Natural killer cell (primary cell): ENCODE data around the gene NR5A2. TPM values are rescaled to one million over a fixed set of nuclear protein-coding genes. Genes with fewer than 3 reads are reported as not detected.
A peak's percentile ranks its signal among the peaks of the same experiment; 100 is the strongest.

Source experiments
- ATAC-seq, 3 donors: fragments of 150-1000 bp in 2 of 3; fragments of 200-7000 bp in 1 of 3; cut with Tn5 transposase; 1 replicate in 1 of 3; 2 replicates in 2 of 3; pipeline ENCODE4 v1.10.0; 2021; ENCODE audit warnings: mild to moderate bottlenecking in 2 of 3, moderate library complexity in 2 of 3
- DNase-seq, 2 donors: peaks; one replicate each; pipeline versions ENCODE4 v3.0.0 to v3.0.0-alpha.2; 2013 to 2021; ENCODE audit warnings: mixed read lengths in 1 of 2
- H3K27ac ChIP-seq: one replicate; pipeline ENCODE4 v1.5.1; 2013; ENCODE audit warnings: mild to moderate bottlenecking, low read length
- H3K27me3 ChIP-seq: one replicate; pipeline ENCODE4 v1.6.1; 2013; ENCODE audit warnings: low read length; ENCODE audit not compliant: control insufficient read depth, insufficient read depth
- H3K36me3 ChIP-seq: one replicate; pipeline ENCODE4 v1.6.1; 2013; ENCODE audit warnings: low read length; ENCODE audit not compliant: control insufficient read depth, insufficient read depth
- H3K4me1 ChIP-seq: one replicate; pipeline ENCODE4 v1.6.1; 2013; ENCODE audit warnings: low read length; ENCODE audit not compliant: control insufficient read depth, insufficient read depth
- H3K4me3 ChIP-seq: one replicate; pipeline ENCODE4 v1.5.1; 2013; ENCODE audit warnings: low read length
- H3K9me3 ChIP-seq: one replicate; pipeline ENCODE4 v1.6.1; 2013; ENCODE audit warnings: low read length; ENCODE audit not compliant: control insufficient read depth, insufficient read depth
- H3K27ac Mint-ChIP-seq, 2 donors: one replicate each; pipeline ENCODE4 v1.8.0; 2022; ENCODE audit warnings: mild to moderate bottlenecking in 2 of 2, mixed read lengths in 2 of 2, moderate library complexity in 1 of 2
- H3K27me3 Mint-ChIP-seq, 2 donors: one replicate each; pipeline ENCODE4 v1.8.0; 2022; ENCODE audit warnings: low read depth in 2 of 2, mixed read lengths in 2 of 2
- H3K36me3 Mint-ChIP-seq: one replicate; pipeline ENCODE4 v1.8.0; 2022; ENCODE audit warnings: mixed read lengths
- H3K4me1 Mint-ChIP-seq, 2 donors: one replicate each; pipeline ENCODE4 v1.8.0; 2022; ENCODE audit warnings: mixed read lengths in 2 of 2
- H3K4me3 Mint-ChIP-seq: one replicate; pipeline ENCODE4 v1.8.0; 2022; ENCODE audit warnings: mild to moderate bottlenecking, moderate library complexity, mixed read lengths
- H3K9me3 Mint-ChIP-seq, 2 donors: one replicate each; pipeline ENCODE4 v1.8.0; 2022; ENCODE audit warnings: mixed read lengths in 2 of 2
- WGBS: methylation state at CpG from one replicate; pipeline ENCODE4 v1.1.7; 2013; ENCODE audit warnings: missing lambda C conversion rate; ENCODE audit not compliant: insufficient coverage; 5-methylcytosine and 5-hydroxymethylcytosine counted together
- intact Hi-C: fragments of 100-400 bp; cut with micrococcal nuclease; formaldehyde crosslinking; loops from one replicate; pipeline ENCODE4 v1.14.2; 2022
- total RNA-seq, 4 donors: library from RNA; stranded (reverse); fragments of 120-200 nt in 1 of 4; gene quantifications; one replicate each; pipeline versions ENCODE4 v1.2.3 to v1.2.4, GENCODE V29; 2013 to 2022
- TF ChIP-seq, protein P1 (sequence below): fragments of 200-600 bp; IDR thresholded peaks from one replicate; pipeline ENCODE4 v1.8.0; 2022; ENCODE audit warnings: antibody characterized with exemption

NR5A2 gene
- total RNA-seq, 3 donors from 2014 or later (not counting 1 experiment from before 2014, with no cell fraction given) = not detected

DNA sequence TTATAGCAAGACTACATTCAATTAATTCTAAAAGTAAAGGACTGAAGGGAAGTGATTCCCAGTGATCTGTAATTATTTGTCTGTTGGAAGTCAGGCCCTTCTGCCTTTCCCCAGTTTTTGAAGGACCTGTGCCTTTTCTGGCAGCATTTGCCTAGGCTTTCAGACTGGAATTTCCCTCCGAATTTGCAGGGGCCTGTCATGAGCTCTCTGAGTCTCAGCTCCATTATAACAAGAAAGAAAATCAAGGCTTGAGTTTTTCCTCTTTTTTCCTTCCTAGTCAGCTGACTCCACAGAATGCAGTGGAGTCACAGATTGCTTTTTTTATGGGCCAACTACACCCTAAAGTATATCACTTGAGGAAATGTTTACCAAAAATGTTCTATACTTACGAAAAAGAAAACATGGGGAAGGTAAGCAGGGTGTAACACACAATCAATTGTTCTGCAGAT lies 1.1 kb downstream of the NR5A2 start:
- H3K27ac Mint-ChIP-seq = no peak overlapping the region
- peaks cover 33% of the 10 kb centered on the region for H3K27me3 ChIP-seq
- intact Hi-C loops = no loop called here

DNA sequence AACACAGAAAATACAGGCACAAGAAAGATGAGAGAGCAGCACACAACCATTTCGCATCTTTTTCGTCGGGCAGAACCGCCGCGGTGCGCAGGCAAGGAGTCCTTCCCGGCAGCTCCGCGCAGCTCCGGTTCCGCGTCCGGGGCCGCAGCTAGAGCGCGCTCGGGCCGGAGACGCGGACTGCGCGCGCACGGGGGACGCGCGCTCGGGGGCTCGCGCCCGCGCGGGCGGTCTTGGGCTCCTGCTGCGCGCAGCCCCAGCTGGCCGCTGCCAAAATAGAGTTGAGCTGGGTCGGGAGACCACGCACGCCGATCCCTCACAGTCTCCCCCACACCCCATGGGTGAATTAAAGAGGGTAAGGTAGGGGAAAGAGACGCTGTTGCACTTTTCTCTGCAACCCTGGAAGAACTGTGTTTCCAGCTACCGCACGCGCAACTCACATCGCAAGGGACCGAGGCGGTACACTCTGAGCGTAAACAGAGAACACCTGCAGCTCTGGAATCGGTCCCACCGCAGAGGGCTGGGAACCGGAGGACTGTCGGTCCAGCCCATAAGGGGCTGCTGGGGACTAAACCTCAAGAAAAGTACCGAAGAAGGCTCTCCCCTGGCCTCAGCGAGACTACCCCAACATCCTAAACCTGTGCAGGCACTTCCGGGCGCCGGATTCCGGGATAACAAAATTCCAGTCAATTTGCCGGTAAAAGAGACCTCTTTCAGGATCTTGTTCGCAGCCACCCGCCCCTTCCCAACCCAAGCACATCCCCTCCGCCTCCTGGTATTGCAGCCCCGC lies 1.7 kb downstream of the NR5A2 start:
- peaks cover 6% of the 10 kb centered on the region for H3K4me1 ChIP-seq
- WGBS = 3% methylated on average over 58 of the region's 65 CpGs
- peaks cover 30 to 34% of the 10 kb centered on the region in 2 donors for H3K27me3 Mint-ChIP-seq
- intact Hi-C loops = no loop called here
- TF ChIP-seq, protein P1, sequence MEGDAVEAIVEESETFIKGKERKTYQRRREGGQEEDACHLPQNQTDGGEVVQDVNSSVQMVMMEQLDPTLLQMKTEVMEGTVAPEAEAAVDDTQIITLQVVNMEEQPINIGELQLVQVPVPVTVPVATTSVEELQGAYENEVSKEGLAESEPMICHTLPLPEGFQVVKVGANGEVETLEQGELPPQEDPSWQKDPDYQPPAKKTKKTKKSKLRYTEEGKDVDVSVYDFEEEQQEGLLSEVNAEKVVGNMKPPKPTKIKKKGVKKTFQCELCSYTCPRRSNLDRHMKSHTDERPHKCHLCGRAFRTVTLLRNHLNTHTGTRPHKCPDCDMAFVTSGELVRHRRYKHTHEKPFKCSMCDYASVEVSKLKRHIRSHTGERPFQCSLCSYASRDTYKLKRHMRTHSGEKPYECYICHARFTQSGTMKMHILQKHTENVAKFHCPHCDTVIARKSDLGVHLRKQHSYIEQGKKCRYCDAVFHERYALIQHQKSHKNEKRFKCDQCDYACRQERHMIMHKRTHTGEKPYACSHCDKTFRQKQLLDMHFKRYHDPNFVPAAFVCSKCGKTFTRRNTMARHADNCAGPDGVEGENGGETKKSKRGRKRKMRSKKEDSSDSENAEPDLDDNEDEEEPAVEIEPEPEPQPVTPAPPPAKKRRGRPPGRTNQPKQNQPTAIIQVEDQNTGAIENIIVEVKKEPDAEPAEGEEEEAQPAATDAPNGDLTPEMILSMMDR = no peak
- peaks cover 39% of the 10 kb centered on the region for H3K27me3 ChIP-seq
- no peaks in the 10 kb centered on the region for H3K9me3 Mint-ChIP-seq
- ATAC-seq (peak in 1 of 3 donors; percentile 62), DNase-seq (no peak)
- no peak overlapping the region for H3K27ac Mint-ChIP-seq
- no peaks in the 10 kb centered on the region for H3K36me3 ChIP-seq
- H3K27ac ChIP-seq = no peak overlapping the region
- H3K9me3 ChIP-seq = no peaks in the 10 kb centered on the region
- H3K4me3 Mint-ChIP-seq = peak overlapping the region; percentile 38
- no peaks in the 10 kb centered on the region for H3K36me3 Mint-ChIP-seq
- peaks cover 4 to 5% of the 10 kb centered on the region in 2 donors for H3K4me1 Mint-ChIP-seq
- no peak overlapping the region for H3K4me3 ChIP-seq

More for the DNA sequence above, 1.1 kb downstream of the NR5A2 start:
- H3K27me3 Mint-ChIP-seq = peaks cover 34 to 40% of the 10 kb centered on the region in 2 donors
- TF ChIP-seq, protein P1 = no peak
- WGBS = 29% methylated on average over 2 of the region's 2 CpGs
- DNase-seq = no peak
- H3K4me3 ChIP-seq = no peak overlapping the region
- no peak overlapping the region for H3K27ac ChIP-seq
- H3K4me1 ChIP-seq = peaks cover 6% of the 10 kb centered on the region
- H3K4me1 Mint-ChIP-seq = peaks cover 4 to 5% of the 10 kb centered on the region in 2 donors
- H3K36me3 Mint-ChIP-seq = no peaks in the 10 kb centered on the region
- no peaks in the 10 kb centered on the region for H3K9me3 ChIP-seq
- H3K4me3 Mint-ChIP-seq = peak overlapping the region; percentile 38
- no peaks in the 10 kb centered on the region for H3K9me3 Mint-ChIP-seq
- ATAC-seq = no peak
- no peaks in the 10 kb centered on the region for H3K36me3 ChIP-seq

DNA sequence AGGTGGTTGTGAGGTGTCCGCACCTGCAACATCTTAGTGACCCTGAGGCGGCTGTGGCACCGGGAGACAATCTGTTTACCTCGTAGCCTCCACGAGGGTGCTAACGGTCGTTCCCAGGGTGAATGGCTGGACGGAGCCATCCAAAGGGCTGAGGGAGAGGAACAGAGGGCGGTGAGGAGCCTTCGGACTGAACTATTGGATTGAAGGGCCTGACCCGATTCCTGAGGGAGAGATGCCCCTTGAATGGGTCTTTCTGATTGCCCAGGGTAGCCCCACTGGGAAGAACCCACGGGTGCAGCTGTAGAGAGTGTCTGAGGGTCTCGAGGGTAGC lies 2.3 kb downstream of the NR5A2 start:
- H3K36me3 Mint-ChIP-seq = no peaks in the 10 kb centered on the region
- Histone ChIP-seq H3K27ac (no peak overlapping the region), H3K4me1 (peaks cover 8% of the 10 kb centered on the region), H3K36me3 (no peaks in the 10 kb centered on the region), H3K27me3 (peaks cover 40% of the 10 kb centered on the region), H3K9me3 (no peaks in the 10 kb centered on the region), H3K4me3 (no peak overlapping the region)
- H3K4me3 Mint-ChIP-seq = no peak overlapping the region
- peaks cover 26 to 28% of the 10 kb centered on the region in 2 donors for H3K27me3 Mint-ChIP-seq
- ATAC-seq (no peak), DNase-seq (no peak)
- 34% methylated on average over 13 of the region's 13 CpGs for WGBS
- no peaks in the 10 kb centered on the region for H3K9me3 Mint-ChIP-seq
- intact Hi-C loops = no loop called here
- no peak overlapping the region for H3K27ac Mint-ChIP-seq
- TF ChIP-seq, protein P1 = no peak
- peaks cover 4 to 5% of the 10 kb centered on the region in 2 donors for H3K4me1 Mint-ChIP-seq
